Measurements from ENCODE around the gene CDAN1. TPM values are rescaled to one million over a fixed set of nuclear protein-coding genes. Genes with fewer than 3 reads are reported as not detected.

The CDAN1 gene
- total and polyA plus RNA-seq, 2 of the 8 experiments (the other 6 are each of a cell fraction or from before 2014, with no cell fraction given) = 4.5 to 18.6 TPM

DNA sequence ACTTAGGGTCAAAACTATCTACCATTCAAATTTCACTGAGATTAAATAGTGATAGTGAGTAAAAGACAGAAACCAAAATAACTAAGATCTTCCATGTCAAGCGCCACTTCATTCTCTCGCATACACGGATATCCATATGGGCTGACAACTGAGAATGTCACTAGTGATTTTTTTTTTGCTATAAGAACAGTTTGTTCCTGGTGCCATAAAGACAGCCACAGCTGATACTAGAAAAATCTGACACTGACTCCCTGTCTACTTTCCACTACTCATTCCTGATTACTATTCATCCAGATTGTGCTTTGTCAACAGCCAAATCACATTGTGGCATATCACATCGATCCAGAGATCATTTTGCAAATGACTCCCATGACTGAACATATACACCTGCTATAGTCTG is 45.8 kb upstream of the CDAN1 start:
- WGBS, 2 experiments (ENCODE audit: extremely low coverage in 1 of 2, insufficient coverage in 1 of 2, insufficient read length in 1 of 2, insufficient replicate concordance in 2 of 2, low coverage in 1 of 2, low lambda C conversion rate in 2 of 2, missing lambda C conversion rate in 1 of 2) = 93% methylated on average over 4 of the region's 4 CpGs; no CpG with 5 or more reads in 1 of the 2 experiments
- H2BK12ac ChIP-seq (ENCODE audit: low read depth, low read length) = no peak overlapping the region
- no peak for TF ChIP-seq SUZ12 (IDR thresholded peaks at IDR 0.05; ENCODE audit: low read length)
- TF ChIP-seq USF2 (IDR thresholded peaks at IDR 0.05; ENCODE audit: low read length) = no peak
- no peak for TF ChIP-seq RXRA (IDR thresholded peaks at IDR 0.05; ENCODE audit: insufficient read depth, low read depth, low read length)
- no peak for TF ChIP-seq FOSL1 (IDR thresholded peaks at IDR 0.05; ENCODE audit: insufficient read depth, low read depth, low read length)
- TF ChIP-seq CBX8 (IDR thresholded peaks at IDR 0.05; ENCODE audit: borderline replicate concordance, low read depth, low read length) = no peak
- no peak for TF ChIP-seq SP2 (IDR thresholded peaks at IDR 0.05; ENCODE audit: low read length)
- TF ChIP-seq SP1 (IDR thresholded peaks at IDR 0.05; ENCODE audit: low read depth, low read length) = no peak
- TF ChIP-seq SP4 (IDR thresholded peaks at IDR 0.05; ENCODE audit: low read length) = no peak
- TF ChIP-seq GABPA (IDR thresholded peaks at IDR 0.05; ENCODE audit: borderline replicate concordance, insufficient read depth, low read length) = no peak
- TF ChIP-seq SAP30 (IDR thresholded peaks at IDR 0.05; ENCODE audit: insufficient read depth, insufficient replicate concordance, low read length) = no peak
- H4K20me1 ChIP-seq (replicated peaks in 1 of 2; ENCODE audit: control insufficient read depth in 1 of 2, insufficient read depth in 2 of 2, low read length in 2 of 2) = no peaks in the 10 kb centered on the region
- H3K23ac ChIP-seq (ENCODE audit: insufficient read length) = no peak overlapping the region
- no peak overlapping the region for H4K5ac ChIP-seq (ENCODE audit: insufficient read length, low read depth, low read length)
- H3K4me2 ChIP-seq (ENCODE audit: insufficient read depth in 1 of 2, low read depth in 2 of 2, low read length in 2 of 2) = no peak overlapping the region
- H3K4me3 ChIP-seq (ENCODE audit: extremely low read depth in 1 of 4, insufficient read depth in 2 of 4, low read depth in 3 of 4, low read length in 4 of 4) = no peak overlapping the region
- no peak overlapping the region for H3K14ac ChIP-seq (ENCODE audit: insufficient read length)
- H3K27ac ChIP-seq (ENCODE audit: low read depth, low read length) = no peak overlapping the region
- ChIA-PET POLR2A (ENCODE audit: partially characterized antibody) (no interaction called here), CTCF (ENCODE audit: partially characterized antibody) (interaction anchor here (2.8 kb wide), 1 partner anchor 144 kb away, joined by 6 read pairs; no protein-coding TSS in a partner anchor)
- no peaks in the 10 kb centered on the region for H3K9me3 ChIP-seq (ENCODE audit: insufficient read depth in 2 of 2, low read depth in 1 of 2, low read length in 1 of 2)
- H3K27me3 ChIP-seq (replicated peaks in 1 of 4; ENCODE audit: control insufficient read depth in 3 of 4, extremely low read depth in 1 of 4, insufficient read depth in 3 of 4, low read length in 3 of 4) = no peaks in the 10 kb centered on the region
- H2BK120ac ChIP-seq (replicated peaks; ENCODE audit: low read depth, low read length) = no peak overlapping the region
- DNase-seq (ENCODE audit: low read depth in 1 of 2, low spot score in 2 of 2) (no peak), FAIRE-seq (no peak)
- H2BK20ac ChIP-seq (ENCODE audit: low read length) = no peak overlapping the region
- no peak overlapping the region for H3K56ac ChIP-seq (replicated peaks; ENCODE audit: insufficient read length, low read depth, low read length)
- no peaks in the 10 kb centered on the region for H3K23me2 ChIP-seq (ENCODE audit: low read depth, low read length)
- no peak overlapping the region for H4K8ac ChIP-seq (ENCODE audit: extremely low read depth, insufficient read depth, low read length)
- H2BK5ac ChIP-seq (ENCODE audit: low read depth, low read length) = no peak overlapping the region
- no peak overlapping the region for H3K4ac ChIP-seq (replicated peaks; ENCODE audit: insufficient read length, low read depth, low read length)
- no peaks in the 10 kb centered on the region for H3K79me1 ChIP-seq (ENCODE audit: low read depth, low read length)
- no peak overlapping the region for H4K91ac ChIP-seq (replicated peaks; ENCODE audit: insufficient read length, low read length)
- no peak overlapping the region for H2AFZ ChIP-seq (ENCODE audit: low read length)
- no peaks in the 10 kb centered on the region for H3K79me2 ChIP-seq (ENCODE audit: control insufficient read depth in 1 of 2, insufficient read depth in 2 of 2, low read length in 2 of 2)
- no peak overlapping the region for H2BK15ac ChIP-seq (ENCODE audit: low read length)
- H2AK5ac ChIP-seq (ENCODE audit: low read depth, low read length) = no peak overlapping the region
- no peaks in the 10 kb centered on the region for H3K4me1 ChIP-seq (replicated peaks in 1 of 4; ENCODE audit: control insufficient read depth in 3 of 4, insufficient read depth in 4 of 4, low read length in 3 of 4)
- H3K9ac ChIP-seq (replicated peaks in 1 of 4; ENCODE audit: extremely low read depth in 1 of 4, low read depth in 3 of 4, low read length in 3 of 4) = no peak overlapping the region
- H3K18ac ChIP-seq (ENCODE audit: extremely low read depth, low read length) = no peak overlapping the region
- H3K36me3 ChIP-seq (ENCODE audit: control insufficient read depth in 2 of 4, insufficient read depth in 4 of 4, low read length in 3 of 4) = no peaks in the 10 kb centered on the region
